Measurements from ENCODE around the gene UMODL1.

DNA sequence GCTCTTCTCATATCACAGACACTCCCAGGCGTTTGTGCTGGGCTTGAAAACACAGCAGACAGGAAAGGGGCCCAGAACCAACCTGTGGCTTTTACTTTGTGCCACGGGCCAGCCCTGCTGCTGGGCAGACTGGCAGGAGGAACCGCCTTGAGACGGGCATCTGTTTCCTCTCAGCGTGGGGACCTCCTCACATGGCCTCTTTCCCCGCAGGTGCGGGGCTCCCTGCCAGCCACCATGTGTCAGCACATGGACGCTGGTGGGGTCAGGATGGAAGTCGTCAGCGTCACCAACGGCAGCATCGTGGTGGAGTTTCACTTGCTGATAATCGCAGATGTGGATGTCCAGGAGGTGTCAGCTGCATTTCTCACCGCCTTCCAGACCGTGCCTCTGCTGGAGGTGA is 47.8 kb downstream of the UMODL1 start:
- TF ChIP-seq, protein P1, sequence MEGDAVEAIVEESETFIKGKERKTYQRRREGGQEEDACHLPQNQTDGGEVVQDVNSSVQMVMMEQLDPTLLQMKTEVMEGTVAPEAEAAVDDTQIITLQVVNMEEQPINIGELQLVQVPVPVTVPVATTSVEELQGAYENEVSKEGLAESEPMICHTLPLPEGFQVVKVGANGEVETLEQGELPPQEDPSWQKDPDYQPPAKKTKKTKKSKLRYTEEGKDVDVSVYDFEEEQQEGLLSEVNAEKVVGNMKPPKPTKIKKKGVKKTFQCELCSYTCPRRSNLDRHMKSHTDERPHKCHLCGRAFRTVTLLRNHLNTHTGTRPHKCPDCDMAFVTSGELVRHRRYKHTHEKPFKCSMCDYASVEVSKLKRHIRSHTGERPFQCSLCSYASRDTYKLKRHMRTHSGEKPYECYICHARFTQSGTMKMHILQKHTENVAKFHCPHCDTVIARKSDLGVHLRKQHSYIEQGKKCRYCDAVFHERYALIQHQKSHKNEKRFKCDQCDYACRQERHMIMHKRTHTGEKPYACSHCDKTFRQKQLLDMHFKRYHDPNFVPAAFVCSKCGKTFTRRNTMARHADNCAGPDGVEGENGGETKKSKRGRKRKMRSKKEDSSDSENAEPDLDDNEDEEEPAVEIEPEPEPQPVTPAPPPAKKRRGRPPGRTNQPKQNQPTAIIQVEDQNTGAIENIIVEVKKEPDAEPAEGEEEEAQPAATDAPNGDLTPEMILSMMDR (IDR thresholded peaks at IDR 0.05; ENCODE audit: insufficient read depth, low read length) = no peak
- no peak for TF ChIP-seq REST (IDR thresholded peaks at IDR 0.05; ENCODE audit: insufficient replicate concordance, low read depth)
- peak; percentile 98 for TF ChIP-seq POLR2AphosphoS5 (IDR thresholded peaks at IDR 0.05; ENCODE audit: low read depth)
